ENCODE data around the gene KLHDC4.
A peak's percentile ranks its signal among the peaks of the same experiment; 100 is the strongest.

Gene KLHDC4

GRCh38 chr16:87765473-87765775, 362 bp downstream of the KLHDC4 start:
- H3K4me3 ChIP-seq, result peak overlapping the region; percentile 68 to 86
- intact Hi-C loops (cut with DNase I; ENCODE audit: low total_unique reads), result loop anchor here (5.0 kb wide), 1 partner anchor 178 kb away; no protein-coding TSS in a partner anchor
- no peak for TF ChIP-seq CTCF (IDR thresholded peaks at IDR 0.05)
- peak overlapping the region; percentile 79 to 89 for H3K27ac ChIP-seq
- H3K27me3 ChIP-seq, result no peaks in the 10 kb centered on the region
- no peak for DNase-seq
- H3K9me3 ChIP-seq, result no peaks in the 10 kb centered on the region
- H3K36me3 ChIP-seq, result peaks cover 0 to 34% (median 24%) of the 10 kb centered on the region in 3 donors
- peaks cover 0 to 21% (median 15%) of the 10 kb centered on the region in 4 donors for H3K4me1 ChIP-seq

GRCh38 chr16:87764600-87765472, 950 bp downstream of the KLHDC4 start:
- intact Hi-C loops (cut with DNase I; ENCODE audit: low total_unique reads), result loop anchor here (5.0 kb wide), 1 partner anchor 178 kb away; no protein-coding TSS in a partner anchor
- peak overlapping the region; percentile 79 to 89 for H3K27ac ChIP-seq

GRCh38 chr16:87762620-87763019, 3.2 kb downstream of the KLHDC4 start:
- Histone ChIP-seq H3K4me3 (no peak overlapping the region), H3K9me3 (no peaks in the 10 kb centered on the region), H3K27me3 (no peaks in the 10 kb centered on the region), H3K36me3 (peaks cover 0 to 59% (median 37%) of the 10 kb centered on the region in 3 donors), H3K4me1 (peaks cover 0 to 19% (median 13%) of the 10 kb centered on the region in 4 donors), H3K27ac (no peak overlapping the region)
- DNase-seq, result no peak
- TF ChIP-seq CTCF (IDR thresholded peaks at IDR 0.05), result no peak
- intact Hi-C loops (cut with DNase I; ENCODE audit: low total_unique reads), result no loop called here

More at GRCh38 chr16:87764600-87765472, 950 bp downstream of the KLHDC4 start:
- DNase-seq, result no peak
- no peaks in the 10 kb centered on the region for H3K27me3 ChIP-seq
- TF ChIP-seq CTCF (IDR thresholded peaks at IDR 0.05), result no peak
- peak overlapping the region; percentile 68 to 86 for H3K4me3 ChIP-seq
- no peaks in the 10 kb centered on the region for H3K9me3 ChIP-seq
- H3K36me3 ChIP-seq, result peaks cover 0 to 40% (median 24%) of the 10 kb centered on the region in 3 donors
- peaks cover 0 to 21% (median 15%) of the 10 kb centered on the region in 4 donors for H3K4me1 ChIP-seq

GRCh38 chr16:87762071-87762571, 3.7 kb downstream of the KLHDC4 start:
- Histone ChIP-seq H3K27me3 (no peaks in the 10 kb centered on the region), H3K4me3 (no peak overlapping the region), H3K27ac (no peak overlapping the region), H3K9me3 (no peaks in the 10 kb centered on the region), H3K36me3 (peaks cover 5 to 64% (median 39%) of the 10 kb centered on the region in 3 donors), H3K4me1 (peaks cover 0 to 19% (median 13%) of the 10 kb centered on the region in 4 donors)
- intact Hi-C loops (cut with DNase I; ENCODE audit: low total_unique reads), result no loop called here
- TF ChIP-seq CTCF (IDR thresholded peaks at IDR 0.05), result no peak
- DNase-seq, result no peak

- Histone ChIP-seq H3K4me1 (peaks cover 0 to 13% (median 8%) of the 10 kb centered on the region in 4 donors), H3K27me3 (no peaks in the 10 kb centered on the region), H3K9me3 (no peaks in the 10 kb centered on the region), H3K36me3 (peaks cover 12 to 75% (median 50%) of the 10 kb centered on the region in 3 donors), H3K4me3 (no peak overlapping the region), H3K27ac (no peak overlapping the region)
- TF ChIP-seq CTCF (IDR thresholded peaks at IDR 0.05), result no peak
- no peak for DNase-seq
- intact Hi-C loops (cut with DNase I; ENCODE audit: low total_unique reads), result no loop called here
Observed at GRCh38 chr16:87761060-87761459, 4.7 kb downstream of the KLHDC4 start.
